ENCODE results near the gene METRN.
"Not testable (repeated sequence)": the region's sequence is repeated elsewhere in the genome, so short reads cannot be mapped to it uniquely, and the experiment has no call there.

METRN gene

GRCh38 chr16:678209-678857 lies 36.6 kb upstream of the METRN start:
- no peak for DNase-seq

GRCh38 chr16:678858-679813 lies 35.8 kb upstream of the METRN start:
- no peak for DNase-seq

- peak; percentile 85 for DNase-seq
Observed at GRCh38 chr16:679814-680624, 34.9 kb upstream of the METRN start, which contains the start of gene STUB1. TSS of gene STUB1 (plus strand) at chr16:680410. CDS start at chr16:680526, 116 bp downstream.

- no peak for DNase-seq
Observed at GRCh38 chr16:680625-680945, 34.3 kb upstream of the METRN start.

- no peak for DNase-seq
Observed at GRCh38 chr16:680967-681745, 33.8 kb upstream of the METRN start.

GRCh38 chr16:681746-682427 lies 33.0 kb upstream of the METRN start:
- no peak for DNase-seq

GRCh38 chr16:682493-683395 lies 32.2 kb upstream of the METRN start:
- no peak for DNase-seq

GRCh38 chr16:683396-684070 lies 31.4 kb upstream of the METRN start:
- DNase-seq = no peak

- DNase-seq = peak; percentile 94
Observed at GRCh38 chr16:684071-684794, 30.7 kb upstream of the METRN start, which contains the start of gene JMJD8. TSS of gene JMJD8 (minus strand) at chr16:684334. CDS start at chr16:684319, 15 bp downstream.

- no peak for DNase-seq
Observed at GRCh38 chr16:684961-685696, 29.8 kb upstream of the METRN start.

GRCh38 chr16:685967-686366 lies 29.0 kb upstream of the METRN start:
- no peak for DNase-seq

GRCh38 chr16:686459-687260 lies 28.3 kb upstream of the METRN start:
- DNase-seq = no peak

- no peak for DNase-seq
Observed at GRCh38 chr16:687499-687898, 27.4 kb upstream of the METRN start.

GRCh38 chr16:689175-689897 lies 25.6 kb upstream of the METRN start:
- DNase-seq = no peak

GRCh38 chr16:691242-691641 lies 23.7 kb upstream of the METRN start:
- DNase-seq = not testable (repeated sequence)

GRCh38 chr16:692356-693108 lies 22.4 kb upstream of the METRN start:
- no peak for DNase-seq
